ENCODE data around the gene C19orf85.

C19orf85 gene

DNA sequence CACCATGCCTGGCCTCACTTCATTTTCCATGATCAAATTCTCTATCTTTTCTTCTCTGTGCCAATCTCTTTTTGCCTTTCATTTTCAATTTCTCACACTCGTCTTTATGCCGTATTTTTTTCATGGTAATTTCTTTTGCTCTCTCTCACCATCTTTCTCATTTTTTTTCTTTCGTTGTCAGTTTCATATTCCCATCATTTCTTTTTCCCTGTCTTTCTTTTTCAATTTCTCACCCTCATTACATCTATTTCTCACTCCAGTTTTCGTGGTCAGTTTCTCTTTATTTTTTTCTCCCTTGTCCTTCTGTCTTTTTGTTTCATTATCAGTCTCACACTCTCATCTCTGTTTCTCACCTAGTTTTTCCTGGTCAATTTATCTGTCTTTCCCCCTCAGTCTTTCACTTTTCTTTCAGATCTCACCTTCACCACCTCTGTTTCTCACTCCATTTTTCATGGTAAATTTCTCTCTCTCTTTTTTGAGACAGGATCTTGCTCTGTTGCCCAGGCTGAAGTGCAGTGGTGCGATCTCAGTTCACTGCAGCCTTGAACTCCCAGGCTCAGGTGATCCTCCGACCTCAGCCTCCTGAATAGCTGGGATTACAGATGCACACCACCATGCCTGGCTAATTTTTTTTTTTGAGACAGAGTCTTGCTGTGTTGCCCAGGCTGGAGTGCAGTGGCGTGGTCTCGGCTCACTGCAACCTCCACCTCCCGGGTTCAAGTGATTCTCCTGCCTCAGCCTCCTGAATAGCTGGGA is 37.8 kb upstream of the C19orf85 start:
- no peaks in the 10 kb centered on the region; the same call in 1 of the 2 replicates for H3K36me3 ChIP-seq (ENCODE audit: insufficient read depth, low read length)
- no peak overlapping the region for H3K9ac ChIP-seq (ENCODE audit: low read depth, low read length)
- TF ChIP-seq EZH2 (IDR thresholded peaks at IDR 0.05; ENCODE audit: borderline replicate concordance, low read depth, low read length, severe bottlenecking) (no peak), CTCF (IDR thresholded peaks at IDR 0.05; ENCODE audit: borderline replicate concordance, extremely low read depth, low read length, poor library complexity, severe bottlenecking) (no peak)
- no peak overlapping the region for H2AFZ ChIP-seq (ENCODE audit: low read depth, low read length)
- peak overlapping the region; percentile 12; the same call in 1 of the 2 replicates for H3K4me2 ChIP-seq (ENCODE audit: insufficient read depth, low read length)
- no peak overlapping the region for H3K27ac ChIP-seq (ENCODE audit: low read length)
- no peak for DNase-seq
- ATAC-seq (ENCODE audit: insufficient read depth, low read depth): no peak
- H4K20me1 ChIP-seq (ENCODE audit: insufficient read depth, low read length): no peaks in the 10 kb centered on the region
- H3K27me3 ChIP-seq (ENCODE audit: insufficient read depth, low read length, poor library complexity): no peaks in the 10 kb centered on the region
- H3K4me3 ChIP-seq (ENCODE audit: low read depth in 1 of 2, low read length in 2 of 2): no peak overlapping the region
- H3K9me3 ChIP-seq (ENCODE audit: insufficient read depth, low read length, severe bottlenecking): peaks cover 3% of the 10 kb centered on the region
- H3K79me2 ChIP-seq (ENCODE audit: insufficient read depth, low read length): no peaks in the 10 kb centered on the region; the same call in 1 of the 2 replicates
- peaks cover 27% of the 10 kb centered on the region for H3K4me1 ChIP-seq (ENCODE audit: insufficient read depth, low read length)

DNA sequence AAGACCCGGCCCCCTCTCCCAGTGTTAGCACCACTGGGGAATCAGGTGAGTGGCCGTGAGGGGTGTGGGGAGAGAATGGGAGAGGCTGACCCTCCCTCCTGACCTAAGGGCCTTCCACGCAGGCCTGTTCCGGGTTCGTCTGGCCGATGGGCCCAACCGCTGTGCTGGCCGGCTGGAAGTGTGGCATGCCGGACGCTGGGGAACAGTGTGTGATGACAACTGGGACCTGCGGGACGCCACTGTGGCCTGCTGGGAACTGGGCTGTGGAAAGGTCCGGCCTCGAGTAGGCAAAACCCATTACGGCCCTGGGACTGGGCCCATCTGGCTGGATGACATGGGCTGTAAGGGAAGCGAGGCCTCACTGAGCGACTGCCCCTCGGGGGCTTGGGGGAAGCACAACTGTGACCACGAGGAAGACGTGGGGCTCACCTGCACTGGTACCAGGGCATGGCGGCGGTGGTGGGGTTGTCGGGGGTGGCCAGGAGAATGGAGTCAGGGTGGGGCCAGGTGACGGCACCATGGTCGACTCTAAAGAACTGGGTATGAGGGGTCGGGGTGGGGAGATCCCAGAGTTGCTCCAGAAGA is 35.9 kb upstream of the C19orf85 start:
- ATAC-seq (ENCODE audit: insufficient read depth, low read depth): no peak

DNA sequence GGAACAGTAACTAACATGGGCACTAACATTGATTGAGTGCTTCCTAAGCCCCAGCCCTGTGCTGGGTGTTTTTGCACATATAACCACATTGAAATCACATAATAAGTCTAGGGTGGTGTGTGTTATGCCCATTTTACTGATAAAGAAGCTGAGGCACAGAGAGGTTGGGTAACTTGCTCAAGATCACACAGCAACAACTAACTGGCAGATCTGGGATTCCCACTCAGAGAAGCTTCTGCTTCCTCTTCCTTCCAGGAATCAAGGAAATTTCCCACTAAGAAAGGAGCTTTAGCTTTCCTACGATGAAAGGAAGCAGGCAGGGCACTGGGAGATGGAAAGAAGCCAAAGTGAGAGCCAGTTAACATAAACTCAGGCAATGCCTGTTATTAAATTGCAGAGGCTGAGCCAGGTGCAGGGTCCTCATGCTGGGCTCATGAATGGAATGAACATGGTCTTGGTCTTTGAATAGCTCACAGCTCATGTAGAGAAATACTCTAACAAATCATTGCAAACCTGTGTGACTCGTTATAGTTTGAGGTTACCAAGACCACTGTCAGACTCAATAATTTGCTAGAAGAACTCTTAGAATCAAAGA is 33.8 kb upstream of the C19orf85 start:
- H3K9me3 ChIP-seq (ENCODE audit: insufficient read depth, low read length, severe bottlenecking): peaks cover 3% of the 10 kb centered on the region
- no peak for TF ChIP-seq EZH2 (IDR thresholded peaks at IDR 0.05; ENCODE audit: borderline replicate concordance, low read depth, low read length, severe bottlenecking)
- no peak for TF ChIP-seq CTCF (IDR thresholded peaks at IDR 0.05; ENCODE audit: borderline replicate concordance, extremely low read depth, low read length, poor library complexity, severe bottlenecking)
- no peak overlapping the region for H2AFZ ChIP-seq (ENCODE audit: low read depth, low read length)
- no peaks in the 10 kb centered on the region; the same call in 1 of the 2 replicates for H3K79me2 ChIP-seq (ENCODE audit: insufficient read depth, low read length)
- H3K4me2 ChIP-seq (ENCODE audit: insufficient read depth, low read length): no peak overlapping the region
- no peaks in the 10 kb centered on the region; the same call in 1 of the 2 replicates for H3K36me3 ChIP-seq (ENCODE audit: insufficient read depth, low read length)
- H4K20me1 ChIP-seq (ENCODE audit: insufficient read depth, low read length): no peaks in the 10 kb centered on the region; the same call in 1 of the 2 replicates
- no peak overlapping the region for H3K4me3 ChIP-seq (ENCODE audit: low read depth in 1 of 2, low read length in 2 of 2)
- no peaks in the 10 kb centered on the region for H3K27me3 ChIP-seq (ENCODE audit: insufficient read depth, low read length, poor library complexity)
- DNase-seq (no peak), ATAC-seq (ENCODE audit: insufficient read depth, low read depth) (no peak)
- H3K27ac ChIP-seq (ENCODE audit: low read length): no peak overlapping the region
- H3K4me1 ChIP-seq (ENCODE audit: insufficient read depth, low read length): peaks cover 13% of the 10 kb centered on the region
- H3K9ac ChIP-seq (ENCODE audit: low read depth, low read length): no peak overlapping the region

More for the DNA sequence above, 35.9 kb upstream of the C19orf85 start:
- Histone ChIP-seq H2AFZ (ENCODE audit: low read depth, low read length) (no peak overlapping the region), H3K36me3 (ENCODE audit: insufficient read depth, low read length) (no peaks in the 10 kb centered on the region; the same call in 1 of the 2 replicates), H3K27me3 (ENCODE audit: insufficient read depth, low read length, poor library complexity) (no peaks in the 10 kb centered on the region), H3K9ac (ENCODE audit: low read depth, low read length) (no peak overlapping the region), H3K79me2 (ENCODE audit: insufficient read depth, low read length) (no peaks in the 10 kb centered on the region; the same call in 1 of the 2 replicates), H3K4me2 (ENCODE audit: insufficient read depth, low read length) (no peak overlapping the region), H3K4me3 (ENCODE audit: low read depth in 1 of 2, low read length in 2 of 2) (no peak overlapping the region), H3K4me1 (ENCODE audit: insufficient read depth, low read length) (peaks cover 27% of the 10 kb centered on the region), H3K27ac (ENCODE audit: low read length) (no peak overlapping the region), H4K20me1 (ENCODE audit: insufficient read depth, low read length) (no peaks in the 10 kb centered on the region), H3K9me3 (ENCODE audit: insufficient read depth, low read length, severe bottlenecking) (peaks cover 3% of the 10 kb centered on the region)
- no peak for DNase-seq
- TF ChIP-seq CTCF (IDR thresholded peaks at IDR 0.05; ENCODE audit: borderline replicate concordance, extremely low read depth, low read length, poor library complexity, severe bottlenecking) (no peak), EZH2 (IDR thresholded peaks at IDR 0.05; ENCODE audit: borderline replicate concordance, low read depth, low read length, severe bottlenecking) (no peak)
